NCI-H460 (cell line): Measurements from ENCODE around the gene NACA2. TPM values are rescaled to one million over a fixed set of nuclear protein-coding genes. Genes with fewer than 3 reads are reported as not detected.
"Not testable (repeated sequence)": the region's sequence is repeated elsewhere in the genome, so short reads cannot be mapped to it uniquely, and the experiment has no call there.

Experiments used
- DNase-seq: peaks from one replicate; pipeline ENCODE4 v3.0.0-alpha.2; 2016; ENCODE audit warnings: low read depth; ENCODE audit errors: extremely low read depth
- total RNA-seq: library from RNA; depleted of rRNA; stranded (reverse); fragments of >200 nt; shearing (Covaris generic); gene quantifications from 2 replicates; pipeline ENCODE4 v1.2.3, GENCODE V29; 2014

Gene NACA2
- total RNA-seq, 1 experiment from 2014 or later: not detected

DNA sequence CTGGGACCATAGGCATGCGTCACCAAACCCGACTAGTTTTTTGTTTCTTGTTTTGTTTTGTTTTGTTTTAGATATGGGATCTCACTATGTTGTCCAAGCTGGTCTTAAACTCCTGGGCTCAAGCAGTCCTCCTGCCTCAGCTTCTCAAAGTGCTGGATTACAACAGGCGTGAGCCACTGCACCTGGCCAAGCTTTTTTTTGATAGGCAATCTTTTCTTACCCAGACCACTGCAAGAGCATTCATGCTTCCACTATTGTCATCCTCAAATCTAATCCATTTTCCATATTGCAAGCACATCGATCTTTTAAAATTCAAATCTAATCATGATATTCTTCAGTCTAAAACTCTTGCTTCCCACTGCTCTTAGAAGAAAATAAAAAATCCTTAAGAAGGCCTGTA lies 10.3 kb upstream of the NACA2 start:
- no peak for DNase-seq

DNA sequence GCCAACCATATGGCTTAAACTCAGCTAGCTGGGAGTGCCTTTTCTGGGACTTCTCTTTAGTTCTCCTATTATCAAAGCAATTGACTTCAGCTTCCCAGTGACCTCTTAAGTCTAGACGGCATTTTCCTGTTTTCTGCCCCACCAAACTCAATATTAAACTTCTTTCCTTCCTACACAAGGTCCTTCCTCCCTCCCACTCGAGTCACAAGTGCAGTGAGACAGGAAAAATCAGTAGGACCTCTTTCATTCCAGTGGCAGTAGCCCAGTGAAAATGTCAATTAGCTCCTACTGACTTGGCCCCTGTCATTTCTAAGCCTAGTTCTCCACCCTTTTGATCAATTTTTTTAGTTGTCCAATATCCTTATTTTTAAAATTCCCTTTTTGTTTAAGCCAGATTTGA lies 9.6 kb upstream of the NACA2 start:
- DNase-seq: no peak

- DNase-seq: no peak
These were observed 8.6 kb upstream of the NACA2 start for GRCh38 chr17:61599608-61600007.

GRCh38 chr17:61598014-61598413 lies 7.0 kb upstream of the NACA2 start:
- DNase-seq: no peak

GRCh38 chr17:61597607-61598006 lies 6.6 kb upstream of the NACA2 start:
- DNase-seq: no peak

DNA sequence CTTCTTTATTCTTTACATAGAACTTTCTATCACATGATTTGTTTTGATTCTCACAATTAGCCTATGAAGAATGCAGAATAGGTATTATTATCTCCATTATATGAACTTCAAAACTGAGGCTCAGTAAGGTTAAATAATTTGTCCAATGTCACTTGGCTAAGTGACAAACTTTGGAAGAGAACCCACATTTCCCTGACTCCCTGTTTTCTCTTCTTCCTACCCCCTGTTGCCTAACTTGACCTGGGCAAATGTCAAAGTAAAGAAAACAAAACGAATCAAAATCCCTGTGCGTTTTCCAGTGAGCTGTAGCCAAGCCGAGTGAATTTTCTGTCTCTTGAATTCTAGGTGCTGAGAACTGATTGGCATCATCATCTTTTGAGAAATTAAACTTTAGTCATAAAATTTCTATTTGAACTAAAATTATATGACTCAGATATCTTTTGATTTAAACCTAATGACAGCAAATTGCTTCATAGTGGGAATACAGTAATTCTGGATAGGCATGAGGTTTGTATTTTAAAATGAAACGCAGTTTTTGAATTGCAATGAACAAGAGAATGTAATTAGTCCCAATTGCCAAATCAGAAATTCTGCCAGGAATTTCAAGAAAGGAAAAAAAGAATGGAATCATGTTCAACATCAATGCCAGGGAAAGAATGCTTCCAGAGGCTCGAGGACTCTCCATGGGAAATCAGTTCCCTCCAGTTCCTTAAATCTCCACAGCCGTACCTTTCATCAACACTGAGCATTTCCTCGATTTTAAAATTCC lies 4.6 kb upstream of the NACA2 start:
- DNase-seq: no peak

- no peak for DNase-seq
These were observed 3.3 kb upstream of the NACA2 start for GRCh38 chr17:61594294-61594825.

- no peak for DNase-seq
These were observed 2.4 kb upstream of the NACA2 start for GRCh38 chr17:61593426-61593825.

DNA sequence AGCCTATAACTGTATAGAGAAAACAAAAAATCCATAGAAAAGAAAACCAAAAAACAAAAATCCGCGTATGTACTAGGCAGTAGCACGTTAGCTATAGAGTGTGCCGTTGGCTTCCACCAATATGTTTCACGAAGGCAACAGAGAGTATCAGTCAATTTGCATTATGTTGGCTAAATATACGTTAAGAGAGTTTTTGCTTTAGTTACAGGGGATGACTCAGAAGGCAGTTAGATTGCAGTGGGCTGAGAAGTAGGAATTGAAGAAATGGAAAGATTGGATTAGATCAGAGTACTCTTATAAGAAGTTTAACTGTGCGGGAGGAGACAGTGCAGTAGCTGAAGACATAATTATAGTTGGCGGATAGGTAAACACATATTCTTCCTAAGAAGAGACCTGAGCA lies 911 bp upstream of the NACA2 start:
- DNase-seq: no peak

GRCh38 chr17:61589990-61590389 lies 1.0 kb downstream of the NACA2 start:
- no peak for DNase-seq

DNA sequence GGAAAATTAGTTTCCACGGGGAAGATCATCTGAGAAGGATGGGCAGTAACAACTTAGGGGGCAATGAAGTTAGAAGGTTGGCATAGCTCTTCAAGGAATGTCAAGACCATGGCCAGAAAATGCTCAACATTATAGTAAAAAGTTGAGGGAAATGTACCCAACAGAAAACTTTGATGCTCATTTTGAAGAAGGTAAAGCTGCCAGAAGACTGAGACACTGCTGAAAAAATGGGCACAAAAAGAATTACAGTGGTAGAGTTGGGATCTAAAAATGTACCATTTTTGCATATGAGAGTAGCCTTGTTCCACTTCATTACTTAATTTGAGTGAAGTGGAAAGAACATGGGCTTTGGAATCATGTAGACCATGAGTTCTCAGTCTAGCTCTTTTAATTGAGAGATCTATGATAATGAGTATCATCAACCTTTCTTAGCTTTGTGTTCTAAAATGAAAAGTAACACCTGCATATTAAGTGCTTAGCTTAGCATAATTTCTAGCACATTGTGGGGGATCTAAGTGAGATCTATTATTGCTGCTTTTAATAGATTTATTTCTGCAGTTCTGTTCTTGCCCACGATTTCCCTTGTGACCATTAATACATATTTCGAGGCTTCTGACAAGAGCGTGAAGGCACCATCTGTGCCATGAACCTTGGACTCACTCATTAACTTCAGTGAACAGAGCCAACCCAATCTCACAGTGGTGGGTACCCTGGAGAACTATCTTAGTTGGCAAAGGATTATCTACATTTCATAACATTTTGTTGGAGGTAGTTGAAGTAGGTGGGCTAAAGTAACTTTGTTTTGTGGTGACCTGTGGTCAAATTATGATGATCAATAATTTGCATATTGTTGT lies 3.0 kb downstream of the NACA2 start:
- no peak for DNase-seq

DNA sequence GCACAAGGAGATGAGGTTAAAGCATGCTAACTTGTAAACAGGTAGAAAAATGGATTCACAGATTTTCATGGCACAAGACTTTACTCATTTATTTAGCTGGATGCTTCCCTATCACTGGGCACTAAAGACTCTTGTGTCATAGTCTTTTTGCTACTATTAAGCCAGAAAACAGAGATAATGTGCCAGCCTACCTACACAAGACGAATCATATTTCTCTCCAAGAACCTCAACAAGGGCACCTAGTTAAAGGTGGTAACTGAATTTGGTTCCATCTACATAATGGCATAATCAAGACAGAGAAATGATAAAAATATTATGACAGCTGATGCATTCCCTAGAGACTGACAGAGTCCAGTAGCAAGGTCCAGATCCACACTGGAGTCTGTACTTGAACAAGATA lies 3.8 kb downstream of the NACA2 start:
- DNase-seq: no peak

DNA sequence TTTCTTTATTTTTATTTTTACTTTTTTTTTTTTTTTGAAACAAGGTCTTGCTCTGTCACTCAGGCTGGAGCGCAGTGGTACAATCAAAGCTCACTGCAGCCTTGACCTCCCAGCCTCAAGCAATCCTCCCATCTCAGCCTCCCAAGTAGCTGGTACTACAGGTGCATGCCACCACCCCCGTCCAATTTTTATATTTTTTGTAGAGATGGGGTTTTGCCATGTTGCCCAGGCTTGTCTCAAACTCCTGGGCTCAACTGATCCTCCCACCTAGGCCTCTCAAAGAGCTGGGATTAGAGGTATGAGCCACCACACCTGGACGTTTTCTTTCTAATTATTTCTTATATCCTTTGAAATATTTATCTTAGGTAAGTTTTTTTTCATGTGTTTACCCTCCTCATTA lies 4.4 kb downstream of the NACA2 start:
- DNase-seq: not testable (repeated sequence)

DNA sequence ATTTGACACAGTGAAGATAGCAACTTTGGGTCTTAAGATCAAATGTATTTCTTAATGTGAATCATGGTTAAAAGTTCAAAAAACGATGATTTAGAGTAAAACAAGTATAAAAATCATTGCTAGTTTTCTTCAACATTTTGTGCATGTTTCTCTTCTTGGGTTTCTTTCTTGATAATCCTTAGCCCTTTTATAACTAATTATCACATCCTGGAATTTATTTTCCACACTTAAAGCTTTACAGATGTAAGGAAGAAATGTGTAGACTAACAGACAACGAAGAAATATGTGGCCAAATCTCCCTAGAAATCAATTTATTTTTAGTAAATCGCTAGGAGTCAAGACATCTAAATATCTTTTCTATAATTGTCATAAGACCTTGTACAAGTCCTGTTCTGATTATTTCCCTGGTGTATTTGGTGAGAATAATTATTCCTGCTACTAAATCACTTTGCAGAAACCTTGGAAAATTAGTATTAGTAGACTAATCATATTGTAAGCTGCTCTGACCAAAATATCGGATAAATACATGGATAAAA lies 4.9 kb downstream of the NACA2 start:
- DNase-seq: no peak

- no peak for DNase-seq
These were observed 6.2 kb downstream of the NACA2 start for GRCh38 chr17:61584866-61585265.

DNA sequence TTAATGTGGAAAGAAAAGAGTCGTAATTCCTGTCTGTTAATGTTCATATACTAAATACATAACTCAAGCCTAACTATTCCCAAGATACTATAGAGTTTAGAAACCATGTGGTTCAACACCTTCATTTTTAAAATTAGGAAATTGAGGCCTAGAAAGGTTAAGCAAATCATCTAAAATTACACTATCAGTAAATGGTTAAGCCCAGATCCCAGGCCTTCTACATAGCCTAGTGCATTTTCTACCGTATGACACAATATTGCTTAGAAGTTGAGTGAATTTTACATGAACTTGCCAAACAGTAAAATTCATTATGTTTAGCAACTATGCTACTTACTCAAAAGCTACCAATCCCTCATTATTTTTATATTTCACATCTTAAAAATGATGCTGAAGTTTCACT lies 6.8 kb downstream of the NACA2 start:
- DNase-seq: no peak

DNA sequence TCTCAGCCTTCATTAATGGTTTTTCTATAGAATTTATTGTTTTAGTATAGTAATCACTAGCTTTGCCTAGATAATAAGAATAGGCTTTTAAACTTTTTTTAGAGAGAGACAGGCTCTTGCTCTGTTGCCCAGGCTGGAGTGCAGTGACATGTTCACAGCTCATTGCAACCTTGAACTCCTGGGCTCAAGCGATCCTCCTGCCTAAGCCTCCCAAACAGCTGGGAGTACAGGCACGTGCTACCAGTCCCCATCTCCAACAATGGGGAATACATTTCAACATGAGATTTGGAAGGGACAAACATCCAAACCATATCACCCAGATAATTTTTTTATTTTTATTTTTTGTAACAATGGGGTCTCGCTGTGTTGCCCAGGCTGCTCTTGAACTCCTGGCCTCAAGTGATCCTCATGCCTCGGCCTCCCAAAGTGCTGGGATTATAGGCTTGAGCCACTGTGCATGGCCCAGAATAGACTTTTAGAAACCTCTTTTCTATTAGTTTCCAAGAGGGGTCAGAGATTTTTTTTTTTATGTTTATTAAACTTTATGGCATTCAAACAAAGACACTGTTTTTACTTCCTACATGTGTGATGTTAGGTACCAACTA lies 7.3 kb downstream of the NACA2 start:
- DNase-seq: no peak

GRCh38 chr17:61583242-61583641 lies 7.8 kb downstream of the NACA2 start:
- DNase-seq: peak; percentile 51

GRCh38 chr17:61582593-61582992 lies 8.4 kb downstream of the NACA2 start:
- DNase-seq: no peak

DNA sequence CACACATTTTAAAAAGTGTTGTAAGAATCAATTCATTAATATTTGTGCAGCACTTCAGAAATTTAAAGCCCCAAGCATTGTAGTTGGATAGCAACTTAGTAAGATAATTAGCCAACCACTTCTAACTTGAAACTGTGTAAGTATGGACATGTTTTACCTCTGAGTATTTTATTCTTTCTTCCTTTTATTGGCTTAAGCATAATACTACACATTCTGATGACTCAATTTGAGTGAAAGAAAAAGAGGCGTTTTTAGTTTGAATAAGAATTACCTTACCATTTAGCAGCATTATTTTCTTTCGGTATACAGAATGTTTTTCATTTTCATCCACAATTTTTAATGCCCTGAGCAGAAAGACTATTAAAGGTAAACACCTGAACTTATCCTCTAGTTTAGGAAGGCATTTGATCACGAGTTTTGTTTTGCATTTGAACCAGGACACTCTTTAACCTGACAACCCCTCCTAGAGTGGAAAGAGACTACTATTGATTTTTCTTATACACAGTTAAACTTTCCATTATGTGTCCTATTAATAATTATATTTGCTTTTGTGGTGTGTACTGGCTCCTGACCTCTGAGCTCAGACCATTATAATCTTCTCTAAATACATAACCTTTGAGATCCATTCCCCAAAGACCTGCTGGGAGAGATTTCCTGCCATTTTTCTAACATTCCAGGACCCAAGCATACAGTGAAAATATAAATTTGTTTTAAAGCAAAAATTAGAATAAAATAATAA lies 9.2 kb downstream of the NACA2 start:
- DNase-seq: no peak
